Vagina (tissue), 2 donors: Measurements from ENCODE around the gene EXOSC2.

ENCODE experiments used
- CTCF ChIP-seq, 3 experiments: fragments of 450-650 bp in 2 of 3; fragments of 200-600 bp in 1 of 3; sonication (generic) in 1 of 3; IDR thresholded peaks; one replicate each; pipeline ENCODE4 v1.5.1; 2017 to 2019; ENCODE audit warnings: antibody characterized with exemption in 3 of 3, mild to moderate bottlenecking in 2 of 3, moderate library complexity in 2 of 3
- POLR2A ChIP-seq, 2 donors: fragments of 450-650 bp; IDR thresholded peaks; one replicate each; pipeline ENCODE4 v1.6.1; 2017; ENCODE audit warnings: antibody characterized with exemption in 2 of 2, mild to moderate bottlenecking in 2 of 2, moderate library complexity in 2 of 2
- POLR2AphosphoS5 ChIP-seq, 2 donors: sonication (generic); formaldehyde crosslinking; IDR thresholded peaks; one replicate each; pipeline ENCODE4 v1.9.0; 2017; ENCODE audit warnings: antibody characterized with exemption in 2 of 2, mild to moderate bottlenecking in 2 of 2, low read depth in 1 of 2; ENCODE audit not compliant: insufficient read depth in 1 of 2

DNA sequence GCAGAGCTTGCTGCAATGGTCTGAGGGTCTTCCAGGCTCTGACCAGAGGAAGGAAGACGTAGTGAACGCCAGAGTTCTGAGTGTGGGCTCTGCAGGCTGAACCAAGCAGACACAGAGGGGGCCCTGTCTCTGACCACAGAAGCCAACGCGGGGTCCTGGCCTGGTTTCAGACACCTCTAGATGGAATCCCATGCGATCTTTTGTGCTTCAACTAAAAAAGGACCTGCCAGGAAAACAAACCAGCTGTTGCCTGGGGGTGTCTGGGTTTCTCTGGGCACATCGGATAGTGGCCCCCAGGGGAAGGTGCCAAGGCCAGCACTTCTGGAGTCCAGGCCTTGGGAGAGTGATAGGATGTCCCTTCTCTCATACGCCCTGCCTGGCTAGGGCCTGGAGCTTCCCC is 16.3 kb upstream of the EXOSC2 start:
- no peak for TF ChIP-seq CTCF (IDR thresholded peaks at IDR 0.05)
- TF ChIP-seq POLR2AphosphoS5 (IDR thresholded peaks at IDR 0.05; ENCODE audit: insufficient read depth in 1 of 2, low read depth in 1 of 2) = no peak
- TF ChIP-seq POLR2A (IDR thresholded peaks at IDR 0.05) = no peak
